HG03442 (cell line): ENCODE results near the gene FNDC5.

Experiments used
- ATAC-seq: cut with Tn5 transposase; IDR thresholded peaks from one replicate; pipeline ENCODE4 v1.9.1; 2021; ENCODE audit warnings: mild to moderate bottlenecking, moderate library complexity; ENCODE audit not compliant: unreplicated experiment

The FNDC5 gene

GRCh38 chr1:32867151-32867550 lies 3.6 kb downstream of the FNDC5 start:
- no peak for ATAC-seq

GRCh38 chr1:32865639-32866405 lies 4.9 kb downstream of the FNDC5 start:
- ATAC-seq = no peak

- ATAC-seq = no peak
Observed at GRCh38 chr1:32864375-32865019, 6.2 kb downstream of the FNDC5 start.

- no peak for ATAC-seq
Observed at GRCh38 chr1:32863881-32864245, 6.8 kb downstream of the FNDC5 start.

- no peak for ATAC-seq
Observed at GRCh38 chr1:32863218-32863880, 7.4 kb downstream of the FNDC5 start.

- ATAC-seq = no peak
Observed at GRCh38 chr1:32861904-32862695, 8.6 kb downstream of the FNDC5 start.

GRCh38 chr1:32860566-32860965 lies 10.1 kb downstream of the FNDC5 start:
- no peak for ATAC-seq

- ATAC-seq = no peak
Observed at GRCh38 chr1:32859915-32860314, 10.8 kb downstream of the FNDC5 start.

- ATAC-seq = no peak
Observed at GRCh38 chr1:32858791-32859190, 11.9 kb downstream of the FNDC5 start.

- no peak for ATAC-seq
Observed at GRCh38 chr1:32858136-32858535, 12.6 kb downstream of the FNDC5 start.

- no peak for ATAC-seq
Observed at GRCh38 chr1:32855861-32856617, 14.7 kb downstream of the FNDC5 start.

GRCh38 chr1:32848354-32849063 lies 22.2 kb downstream of the FNDC5 start:
- no peak for ATAC-seq

- ATAC-seq = no peak
Observed at GRCh38 chr1:32831878-32832277, 38.8 kb downstream of the FNDC5 start.

GRCh38 chr1:32830092-32830852 lies 40.4 kb downstream of the FNDC5 start:
- no peak for ATAC-seq

- ATAC-seq = no peak
Observed at GRCh38 chr1:32828341-32828740, 42.4 kb downstream of the FNDC5 start.

GRCh38 chr1:32825181-32825580 lies 45.5 kb downstream of the FNDC5 start:
- ATAC-seq = no peak

GRCh38 chr1:32818804-32819541 lies 51.7 kb downstream of the FNDC5 start:
- peak; percentile 30 for ATAC-seq
